HEK293 (cell line): ENCODE measurements around the gene CALB2.
A peak's percentile ranks its signal among the peaks of the same experiment; 100 is the strongest.

Experiments
- ELK4 ChIP-seq: IDR thresholded peaks from 2 replicates; pipeline ENCODE4 v1.6.1; 2011; ENCODE audit warnings: mild to moderate bottlenecking, low read depth, low read length, borderline replicate concordance
- IKZF3 ChIP-seq: fragments of 450-650 bp; IDR thresholded peaks from 2 replicates; pipeline ENCODE4 v1.5.0; 2018; ENCODE audit warnings: missing biosample characterization, mild to moderate bottlenecking, missing genetic modification characterization, moderate library complexity
- KLF1 ChIP-seq: fragments of 450-650 bp; formaldehyde crosslinking; IDR thresholded peaks from 2 replicates; pipeline ENCODE4 v1.5.1; 2016; ENCODE audit warnings: missing biosample characterization, missing genetic modification characterization
- MZF1 ChIP-seq: fragments of 450-650 bp; formaldehyde crosslinking; IDR thresholded peaks from 2 replicates; pipeline ENCODE4 v1.5.1; 2017; ENCODE audit warnings: missing biosample characterization, missing genetic modification characterization, borderline replicate concordance
- PBX3 ChIP-seq: sonication (generic); formaldehyde crosslinking; IDR thresholded peaks from 2 replicates; pipeline ENCODE4 v1.8.1; 2022; ENCODE audit warnings: mild to moderate bottlenecking, moderate library complexity, missing genetic modification reagents
- REPIN1 ChIP-seq: fragments of 450-650 bp; formaldehyde crosslinking; IDR thresholded peaks from 2 replicates; pipeline ENCODE4 v1.5.1; 2017; ENCODE audit warnings: missing biosample characterization, missing genetic modification characterization, low read depth
- YY1 ChIP-seq: fragments of 450-650 bp; formaldehyde crosslinking; IDR thresholded peaks from 2 replicates; pipeline ENCODE4 v1.5.1; 2018; ENCODE audit warnings: missing biosample characterization, missing genetic modification characterization
- ZBTB20 ChIP-seq: fragments of 450-650 bp; formaldehyde crosslinking; IDR thresholded peaks from 2 replicates; pipeline ENCODE4 v1.5.1; 2016; ENCODE audit warnings: missing biosample characterization, missing genetic modification characterization
- ZFHX2 ChIP-seq: fragments of 450-650 bp; formaldehyde crosslinking; conservative IDR thresholded peaks from 2 replicates; pipeline ENCODE4 v1.5.1; 2016; ENCODE audit warnings: missing biosample characterization, missing genetic modification characterization
- ZNF148 ChIP-seq: fragments of 450-650 bp; formaldehyde crosslinking; IDR thresholded peaks from 2 replicates; pipeline ENCODE4 v1.5.0; 2017; ENCODE audit warnings: missing biosample characterization, missing genetic modification characterization, borderline replicate concordance
- ZNF18 ChIP-seq: fragments of 450-650 bp; formaldehyde crosslinking; IDR thresholded peaks from 2 replicates; pipeline ENCODE4 v1.5.1; 2016; ENCODE audit warnings: missing biosample characterization, missing genetic modification characterization
- ZNF280C ChIP-seq: fragments of 450-650 bp; formaldehyde crosslinking; IDR thresholded peaks from 2 replicates; pipeline ENCODE4 v1.5.1; 2016; ENCODE audit warnings: missing biosample characterization, missing genetic modification characterization
- ZNF280D ChIP-seq: fragments of 450-650 bp; formaldehyde crosslinking; IDR thresholded peaks from 2 replicates; pipeline ENCODE4 v1.5.1; 2016; ENCODE audit warnings: missing biosample characterization, missing genetic modification characterization
- ZNF324 ChIP-seq: fragments of 450-650 bp; formaldehyde crosslinking; IDR thresholded peaks from 2 replicates; pipeline ENCODE4 v1.5.1; 2016; ENCODE audit warnings: missing biosample characterization, missing genetic modification characterization
- ZNF341 ChIP-seq: fragments of 450-650 bp; formaldehyde crosslinking; IDR thresholded peaks from 2 replicates; pipeline ENCODE4; 2016; ENCODE audit warnings: low read depth, missing biosample characterization, missing genetic modification characterization
- ZNF514 ChIP-seq: fragments of 450-650 bp; formaldehyde crosslinking; IDR thresholded peaks from 2 replicates; pipeline ENCODE4 v1.5.1; 2016; ENCODE audit warnings: missing biosample characterization, missing genetic modification characterization
- ZNF555 ChIP-seq: fragments of 450-650 bp; formaldehyde crosslinking; conservative IDR thresholded peaks from 2 replicates; pipeline ENCODE4 v1.5.1; 2017; ENCODE audit warnings: missing biosample characterization, mild to moderate bottlenecking, missing genetic modification characterization, inconsistent platforms
- ZNF560 ChIP-seq: fragments of 450-650 bp; formaldehyde crosslinking; IDR thresholded peaks from 2 replicates; pipeline ENCODE4 v1.5.1; 2017; ENCODE audit warnings: missing biosample characterization, missing genetic modification characterization, borderline replicate concordance
- ZNF600 ChIP-seq: fragments of 450-650 bp; formaldehyde crosslinking; IDR thresholded peaks from 2 replicates; pipeline ENCODE4 v1.5.1; 2016; ENCODE audit warnings: missing biosample characterization, missing genetic modification characterization
- ZNF660 ChIP-seq: fragments of 450-650 bp; IDR thresholded peaks from 2 replicates; pipeline ENCODE4 v1.5.1; 2018; ENCODE audit warnings: missing biosample characterization, mild to moderate bottlenecking, missing genetic modification characterization
- ZNF664 ChIP-seq: fragments of 450-650 bp; formaldehyde crosslinking; IDR thresholded peaks from 2 replicates; pipeline ENCODE4 v1.5.1; 2016; ENCODE audit warnings: missing biosample characterization, missing genetic modification characterization
- ZNF707 ChIP-seq: fragments of 450-650 bp; formaldehyde crosslinking; IDR thresholded peaks from 2 replicates; pipeline ENCODE4 v1.5.1; 2016; ENCODE audit warnings: missing biosample characterization, missing genetic modification characterization
- ZNF768 ChIP-seq: fragments of 450-650 bp; formaldehyde crosslinking; IDR thresholded peaks from 2 replicates; pipeline ENCODE4 v1.5.1; 2018; ENCODE audit warnings: missing biosample characterization, mild to moderate bottlenecking, missing genetic modification characterization

The CALB2 gene

GRCh38 chr16:71426880-71427615 is 68.5 kb downstream of the CALB2 start (continued):
- TF ChIP-seq ZNF341 (tag by site-specific recombination) (no peak), ZFHX2 (tag by site-specific recombination) (no peak), KLF1 (tag by site-specific recombination) (no peak), ZNF660 (tag by site-specific recombination) (peak; percentile 25), REPIN1 (tag by site-specific recombination) (peak; percentile 68; the same call in 1 of the 2 replicates), ZNF600 (tag by site-specific recombination) (0 out of 2 replicates have a peak, but pooled peaks have one; percentile 48), MZF1 (tag by site-specific recombination) (0 out of 2 replicates have a peak, but pooled peaks have one; percentile 53), ZNF280C (tag by site-specific recombination) (no peak), ZNF560 (tag by site-specific recombination) (no peak), ZBTB20 (tag by site-specific recombination) (peak; percentile 98), ZNF664 (tag by site-specific recombination) (0 out of 2 replicates have a peak, but pooled peaks have one; percentile 11), ZNF514 (tag by site-specific recombination) (no peak), ZNF280D (peak; percentile 93; the same call in 1 of the 2 replicates), ZNF707 (no peak), ELK4 (no peak), YY1 (tag by site-specific recombination) (no peak), ZNF18 (tag by site-specific recombination) (no peak), ZNF148 (tag by site-specific recombination) (0 out of 2 replicates have a peak, but pooled peaks have one; percentile 35), ZNF324 (tag by site-specific recombination) (no peak), ZNF768 (0 out of 2 replicates have a peak, but pooled peaks have one; percentile 19), IKZF3 (tag by site-specific recombination) (peak; percentile 99), ZNF555 (tag by site-specific recombination) (0 out of 2 replicates have a peak, but pooled peaks have one; percentile 13), PBX3 (CRISPR knock-in tag) (no peak)
